HG02852 (cell line): ENCODE results near the gene BAIAP3.
"Not testable (repeated sequence)": the region's sequence is repeated elsewhere in the genome, so short reads cannot be mapped to it uniquely, and the experiment has no call there.

ENCODE experiments used
- ATAC-seq: cut with Tn5 transposase; IDR thresholded peaks from one replicate; pipeline ENCODE4 v1.9.1; 2021; ENCODE audit warnings: mild to moderate bottlenecking, moderate library complexity; ENCODE audit not compliant: unreplicated experiment

The BAIAP3 gene

GRCh38 chr16:1315081-1316032 is 18.1 kb upstream of the BAIAP3 start:
- no peak for ATAC-seq

GRCh38 chr16:1316033-1316405 is 17.4 kb upstream of the BAIAP3 start:
- no peak for ATAC-seq

- ATAC-seq = no peak
These were observed 15.8 kb upstream of the BAIAP3 start for GRCh38 chr16:1317479-1318267.

- ATAC-seq = no peak
These were observed 15.2 kb upstream of the BAIAP3 start for GRCh38 chr16:1318268-1318545.

- no peak for ATAC-seq
These were observed 14.4 kb upstream of the BAIAP3 start for GRCh38 chr16:1319041-1319440.

- no peak for ATAC-seq
These were observed 13.3 kb upstream of the BAIAP3 start for GRCh38 chr16:1320097-1320496.

GRCh38 chr16:1320658-1321240 is 12.7 kb upstream of the BAIAP3 start:
- no peak for ATAC-seq

- ATAC-seq = no peak
These were observed 11.0 kb upstream of the BAIAP3 start for GRCh38 chr16:1322407-1322806.

- ATAC-seq = no peak
These were observed 9.9 kb upstream of the BAIAP3 start for GRCh38 chr16:1323296-1324239.

- ATAC-seq = no peak
These were observed 9.1 kb upstream of the BAIAP3 start for GRCh38 chr16:1324286-1324826.

- ATAC-seq = no peak
These were observed 8.2 kb upstream of the BAIAP3 start for GRCh38 chr16:1325261-1325660.

GRCh38 chr16:1325673-1326371 is 7.6 kb upstream of the BAIAP3 start:
- ATAC-seq = no peak

- no peak for ATAC-seq
These were observed 7.1 kb upstream of the BAIAP3 start for GRCh38 chr16:1326391-1326790.

GRCh38 chr16:1326946-1327618 is 6.4 kb upstream of the BAIAP3 start:
- ATAC-seq = no peak

GRCh38 chr16:1327619-1327947 is 5.9 kb upstream of the BAIAP3 start:
- no peak for ATAC-seq

- not testable (repeated sequence) for ATAC-seq
These were observed 5.3 kb upstream of the BAIAP3 start for GRCh38 chr16:1328136-1328535.

- ATAC-seq = not testable (repeated sequence)
These were observed 4.5 kb upstream of the BAIAP3 start for GRCh38 chr16:1328961-1329360.

- no peak for ATAC-seq
These were observed 3.1 kb upstream of the BAIAP3 start for GRCh38 chr16:1330260-1330914.
